Upper lobe of left lung (tissue), 4 donors: ENCODE data around the gene LTA4H.

ENCODE experiments used
- POLR2A ChIP-seq, 4 donors: fragments of 450-650 bp; IDR thresholded peaks; one replicate each; pipeline ENCODE4 v1.5.1; 2016 to 2017; ENCODE audit warnings: antibody characterized with exemption in 4 of 4, mild to moderate bottlenecking in 2 of 4
- POLR2AphosphoS5 ChIP-seq, 2 donors: sonication (generic); formaldehyde crosslinking; IDR thresholded peaks; one replicate each; pipeline ENCODE4 v1.5.1; 2017; ENCODE audit warnings: antibody characterized with exemption in 2 of 2
- TF ChIP-seq, protein P1 (sequence below), 6 experiments: fragments of 450-650 bp in 4 of 6; fragments of 200-600 bp in 2 of 6; sonication (generic) in 2 of 6; IDR thresholded peaks; one replicate each; pipeline ENCODE4 v1.5.1; 2016 to 2019; ENCODE audit warnings: antibody characterized with exemption in 6 of 6

DNA sequence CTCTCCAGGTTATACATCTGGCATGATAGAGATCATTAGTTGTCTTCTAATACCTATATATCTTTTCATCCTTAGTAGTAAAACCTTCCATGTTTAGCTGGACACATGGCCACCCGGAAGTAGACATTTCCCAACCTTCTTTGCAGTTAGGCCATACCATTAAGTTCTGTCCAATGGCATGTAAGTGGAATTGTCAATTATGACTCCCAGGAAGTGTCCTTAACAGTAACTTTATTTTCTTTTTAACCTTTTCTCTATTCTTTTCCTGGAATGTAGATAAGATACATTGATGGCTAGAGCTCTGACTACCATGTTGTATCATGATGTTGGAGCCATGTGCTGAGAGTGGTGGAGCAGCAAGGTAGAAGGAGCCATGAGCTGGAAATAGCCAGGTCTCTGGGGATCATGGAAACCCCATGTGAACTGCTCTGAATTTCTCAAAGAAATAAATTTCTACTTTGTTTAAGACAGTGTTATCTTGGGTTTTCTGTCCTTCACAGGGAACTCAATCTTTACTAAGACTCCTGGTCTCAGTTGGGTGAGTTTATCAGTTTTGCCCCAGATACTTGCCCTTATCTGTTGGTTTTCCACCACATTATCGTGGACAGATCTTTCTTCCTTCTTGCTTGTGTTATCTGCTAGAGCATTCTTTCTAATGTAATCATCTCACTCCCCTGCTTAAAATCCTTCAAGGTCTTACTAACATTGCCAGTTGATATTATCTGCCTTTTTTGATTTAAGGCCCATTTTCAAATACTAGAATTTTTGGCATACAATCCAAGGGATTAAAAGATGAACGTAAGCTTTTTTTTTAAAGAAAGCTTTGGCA is 5.1 kb upstream of the LTA4H start:
- TF ChIP-seq, protein P1, sequence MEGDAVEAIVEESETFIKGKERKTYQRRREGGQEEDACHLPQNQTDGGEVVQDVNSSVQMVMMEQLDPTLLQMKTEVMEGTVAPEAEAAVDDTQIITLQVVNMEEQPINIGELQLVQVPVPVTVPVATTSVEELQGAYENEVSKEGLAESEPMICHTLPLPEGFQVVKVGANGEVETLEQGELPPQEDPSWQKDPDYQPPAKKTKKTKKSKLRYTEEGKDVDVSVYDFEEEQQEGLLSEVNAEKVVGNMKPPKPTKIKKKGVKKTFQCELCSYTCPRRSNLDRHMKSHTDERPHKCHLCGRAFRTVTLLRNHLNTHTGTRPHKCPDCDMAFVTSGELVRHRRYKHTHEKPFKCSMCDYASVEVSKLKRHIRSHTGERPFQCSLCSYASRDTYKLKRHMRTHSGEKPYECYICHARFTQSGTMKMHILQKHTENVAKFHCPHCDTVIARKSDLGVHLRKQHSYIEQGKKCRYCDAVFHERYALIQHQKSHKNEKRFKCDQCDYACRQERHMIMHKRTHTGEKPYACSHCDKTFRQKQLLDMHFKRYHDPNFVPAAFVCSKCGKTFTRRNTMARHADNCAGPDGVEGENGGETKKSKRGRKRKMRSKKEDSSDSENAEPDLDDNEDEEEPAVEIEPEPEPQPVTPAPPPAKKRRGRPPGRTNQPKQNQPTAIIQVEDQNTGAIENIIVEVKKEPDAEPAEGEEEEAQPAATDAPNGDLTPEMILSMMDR (IDR thresholded peaks at IDR 0.05), result no peak
- no peak for TF ChIP-seq POLR2A (IDR thresholded peaks at IDR 0.05)
- no peak for TF ChIP-seq POLR2AphosphoS5 (IDR thresholded peaks at IDR 0.05)
